HEK293 (cell line): Measurements from ENCODE around the gene DSE.

ENCODE experiments used
- ZBTB21 ChIP-seq: fragments of 450-650 bp; formaldehyde crosslinking; IDR thresholded peaks from 2 replicates; pipeline ENCODE4 v1.5.1; 2017; ENCODE audit warnings: missing biosample characterization, missing genetic modification characterization
- ZNF416 ChIP-seq: fragments of 450-650 bp; formaldehyde crosslinking; IDR thresholded peaks from 2 replicates; pipeline ENCODE4 v1.5.1; 2016; ENCODE audit warnings: missing biosample characterization, missing genetic modification characterization
- TF ChIP-seq, protein P1 (sequence below): fragments of 450-650 bp; formaldehyde crosslinking; IDR thresholded peaks from 2 replicates; pipeline ENCODE4 v1.5.1; 2017; ENCODE audit warnings: missing biosample characterization, missing genetic modification characterization

DNA sequence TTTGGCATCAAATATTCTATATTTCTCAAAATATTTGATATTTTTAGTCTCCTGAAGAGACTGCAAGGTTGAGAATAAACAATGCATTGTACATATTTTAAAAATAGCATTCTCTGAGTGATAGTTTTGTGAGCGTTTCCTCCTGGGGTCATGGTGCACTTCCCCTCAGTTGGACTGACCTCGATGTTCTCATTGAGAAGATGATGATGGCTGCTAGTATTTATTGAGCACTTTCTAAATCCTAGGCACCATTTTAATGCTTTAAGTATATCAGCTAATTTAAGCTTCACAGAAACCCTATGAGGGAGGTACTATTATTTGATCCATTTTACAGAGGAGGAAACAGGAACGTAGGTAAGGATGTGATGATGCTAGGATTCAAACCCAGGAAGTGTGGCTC is 18.2 kb downstream of the DSE start:
- TF ChIP-seq, protein P1, sequence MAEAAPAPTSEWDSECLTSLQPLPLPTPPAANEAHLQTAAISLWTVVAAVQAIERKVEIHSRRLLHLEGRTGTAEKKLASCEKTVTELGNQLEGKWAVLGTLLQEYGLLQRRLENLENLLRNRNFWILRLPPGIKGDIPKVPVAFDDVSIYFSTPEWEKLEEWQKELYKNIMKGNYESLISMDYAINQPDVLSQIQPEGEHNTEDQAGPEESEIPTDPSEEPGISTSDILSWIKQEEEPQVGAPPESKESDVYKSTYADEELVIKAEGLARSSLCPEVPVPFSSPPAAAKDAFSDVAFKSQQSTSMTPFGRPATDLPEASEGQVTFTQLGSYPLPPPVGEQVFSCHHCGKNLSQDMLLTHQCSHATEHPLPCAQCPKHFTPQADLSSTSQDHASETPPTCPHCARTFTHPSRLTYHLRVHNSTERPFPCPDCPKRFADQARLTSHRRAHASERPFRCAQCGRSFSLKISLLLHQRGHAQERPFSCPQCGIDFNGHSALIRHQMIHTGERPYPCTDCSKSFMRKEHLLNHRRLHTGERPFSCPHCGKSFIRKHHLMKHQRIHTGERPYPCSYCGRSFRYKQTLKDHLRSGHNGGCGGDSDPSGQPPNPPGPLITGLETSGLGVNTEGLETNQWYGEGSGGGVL (tag by site-specific recombination), result no peak
- TF ChIP-seq ZBTB21 (tag by site-specific recombination) (no peak), ZNF416 (no peak)
